HepG2 (cell line): ENCODE results near the gene DDO. TPM values are rescaled to one million over a fixed set of nuclear protein-coding genes. Genes with fewer than 3 reads are reported as not detected.

Experiments used
- ARID4A ChIP-seq: sonication (generic); formaldehyde crosslinking; IDR thresholded peaks from 2 replicates; pipeline ENCODE4 v1.5.0; 2020; ENCODE audit warnings: mild to moderate bottlenecking, missing genetic modification reagents, borderline replicate concordance
- FOSL2 ChIP-seq: sonication (generic); formaldehyde crosslinking; IDR thresholded peaks from 2 replicates; pipeline ENCODE4 v1.4.0; 2020; ENCODE audit warnings: missing genetic modification reagents
- FOXC1 ChIP-seq: sonication (generic); formaldehyde crosslinking; IDR thresholded peaks from 2 replicates; pipeline ENCODE4 v1.8.0; 2022; ENCODE audit warnings: mild to moderate bottlenecking, missing genetic modification reagents, borderline replicate concordance
- ISX ChIP-seq: sonication (generic); formaldehyde crosslinking; conservative IDR thresholded peaks from 2 replicates; pipeline ENCODE4 v1.5.0; 2020; ENCODE audit warnings: missing genetic modification reagents
- KDM4B ChIP-seq: sonication (generic); formaldehyde crosslinking; IDR thresholded peaks from 2 replicates; pipeline ENCODE4 v1.4.0; 2020; ENCODE audit warnings: missing genetic modification reagents
- TEAD3 ChIP-seq: optimal IDR thresholded peaks from 2 replicates; pipeline ENCODE3; 2016; ENCODE audit warnings: borderline replicate concordance
- USF2 ChIP-seq, 2 experiments: sonication (generic) in 1 of 2; formaldehyde crosslinking in 1 of 2; IDR thresholded peaks; 2 replicates each; pipeline versions ENCODE4 v1.5.1 to v1.6.1; 2011 to 2020; ENCODE audit warnings: borderline replicate concordance in 1 of 2, low read depth in 1 of 2, low read length in 1 of 2, mild to moderate bottlenecking in 1 of 2, missing genetic modification reagents in 1 of 2, moderate library complexity in 1 of 2
- ZBTB34 ChIP-seq: sonication (generic); formaldehyde crosslinking; IDR thresholded peaks from 2 replicates; pipeline ENCODE4 v1.8.0; 2022; ENCODE audit warnings: mild to moderate bottlenecking, missing genetic modification reagents
- ZNF101 ChIP-seq: sonication (generic); formaldehyde crosslinking; IDR thresholded peaks from 2 replicates; pipeline ENCODE4 v1.4.0; 2020; ENCODE audit warnings: mild to moderate bottlenecking, low read depth, missing genetic modification reagents, borderline replicate concordance
- ZNF17 ChIP-seq: sonication (generic); formaldehyde crosslinking; IDR thresholded peaks from 2 replicates; pipeline ENCODE4 v1.5.0; 2020; ENCODE audit warnings: mild to moderate bottlenecking, missing genetic modification reagents
- ZNF460 ChIP-seq: sonication (generic); formaldehyde crosslinking; IDR thresholded peaks from 2 replicates; pipeline ENCODE4 v1.5.1; 2020; ENCODE audit warnings: missing genetic modification reagents, mild to moderate bottlenecking, borderline replicate concordance
- ZNF574 ChIP-seq: sonication (generic); formaldehyde crosslinking; IDR thresholded peaks from 2 replicates; pipeline ENCODE4 v1.4.0; 2020; ENCODE audit warnings: missing genetic modification reagents
- ZNF597 ChIP-seq: sonication (generic); formaldehyde crosslinking; IDR thresholded peaks from 2 replicates; pipeline ENCODE4 v1.5.0; 2020; ENCODE audit warnings: missing genetic modification reagents
- ZNF761 ChIP-seq: sonication (generic); formaldehyde crosslinking; conservative IDR thresholded peaks from 2 replicates; pipeline ENCODE4 v1.4.0; 2020; ENCODE audit warnings: mild to moderate bottlenecking, missing genetic modification reagents
- polyA plus RNA-seq, 8 experiments: library from polyadenylated mRNA; depleted of rRNA in 3 of 8; stranded (reverse) in 7 of 8; unstranded in 1 of 8; fragments of >200 nt; fragmentation: Illumina TruSeq in 4 of 8; extraction: Trizol in 4 of 8; gene quantifications; 2 replicates each; pipeline versions ENCODE4 v1.2.1 to v1.2.3, GENCODE V29; 2011 to 2016; ENCODE audit warnings: low read depth in 4 of 8, missing spikeins in 1 of 8, mixed read lengths in 1 of 8; ENCODE audit not compliant: insufficient read depth in 1 of 8
- total RNA-seq, 5 experiments: library from RNA; depleted of rRNA; stranded (reverse); fragments of >200 nt; fragmentation: Illumina TruSeq; extraction: Trizol; gene quantifications; 2 replicates each; pipeline ENCODE4 v1.2.3, GENCODE V29; 2016; ENCODE audit warnings: low read depth in 1 of 5

DDO gene
- total and polyA plus RNA-seq, 2 of the 13 experiments (the other 11 are each of a cell fraction or from before 2014, with no cell fraction given): 6.1 to 10.3 TPM

GRCh38 chr6:110378552-110378951 lies 36.8 kb downstream of the DDO start (continued):
- no peak for TF ChIP-seq USF2 (IDR thresholded peaks at IDR 0.05; ENCODE audit: low read depth, low read length)
- no peak for TF ChIP-seq USF2 (CRISPR knock-in tag; IDR thresholded peaks at IDR 0.05; ENCODE audit: borderline replicate concordance)
- TF ChIP-seq FOXC1 (CRISPR knock-in tag): 0 out of 2 replicates have a peak, but pooled peaks have one; percentile 32
- TF ChIP-seq ARID4A (CRISPR knock-in tag): peak; percentile 21; the same call in 1 of the 2 replicates
- no peak for TF ChIP-seq ZNF17 (CRISPR knock-in tag)
- TF ChIP-seq KDM4B (CRISPR knock-in tag): no peak
- TF ChIP-seq FOSL2 (CRISPR knock-in tag): no peak
- TF ChIP-seq ZNF460 (CRISPR knock-in tag): no peak
- TF ChIP-seq ISX (CRISPR knock-in tag): no peak
- no peak for TF ChIP-seq ZNF761 (CRISPR knock-in tag)
- no peak for TF ChIP-seq ZBTB34 (CRISPR knock-in tag)
- TF ChIP-seq ZNF101 (CRISPR knock-in tag): no peak
- peak; percentile 40 for TF ChIP-seq TEAD3 (CRISPR knock-in tag)
- TF ChIP-seq ZNF597 (CRISPR knock-in tag): no peak
- peak; percentile 50 for TF ChIP-seq ZNF574 (CRISPR knock-in tag)
